Measurements from ENCODE around the gene MED25. TPM values are rescaled to one million over a fixed set of nuclear protein-coding genes. Genes with fewer than 3 reads are reported as not detected.

MED25 gene
- total and polyA plus RNA-seq, 2 experiments from 2014 or later, result 29.6 to 83.9 TPM

DNA sequence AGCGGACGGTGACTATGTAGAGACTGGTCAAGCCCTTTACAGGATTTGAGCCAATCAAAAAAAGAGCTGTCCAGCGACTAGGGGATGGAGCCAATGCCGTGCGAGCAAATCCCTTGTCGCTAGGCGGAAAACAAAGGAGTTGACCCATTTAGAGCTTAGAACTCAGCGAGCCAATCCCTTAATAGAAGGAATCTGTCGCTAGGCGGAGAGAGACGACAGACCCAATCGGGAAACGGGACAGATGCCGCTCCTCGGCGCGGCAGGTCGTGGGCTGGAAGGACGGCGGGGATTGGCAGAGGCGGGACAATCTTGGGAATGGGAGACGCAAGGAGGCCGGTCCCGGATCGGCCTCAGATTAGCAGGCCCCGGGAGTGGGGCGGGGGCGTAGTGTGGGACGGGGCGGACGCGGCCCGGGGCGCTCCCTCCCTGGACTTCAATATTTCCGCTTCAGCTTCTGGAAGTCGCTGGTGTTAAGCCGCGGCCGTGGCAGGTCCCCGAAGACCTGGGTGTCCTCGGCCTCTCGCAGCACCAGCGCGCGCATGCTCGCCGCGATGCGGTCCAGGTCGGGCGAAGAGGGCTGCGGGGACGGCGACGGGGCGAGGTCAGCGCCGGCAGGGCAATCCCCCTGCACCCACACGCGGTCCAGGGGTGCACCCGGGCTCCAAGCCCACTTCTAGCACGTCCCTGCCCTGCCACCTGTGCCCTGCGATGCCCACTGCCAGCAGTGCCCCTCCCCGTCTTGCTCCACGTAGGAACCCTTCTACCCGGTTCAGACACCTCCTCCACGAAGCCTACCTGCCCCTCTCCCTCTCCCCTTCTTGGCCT, 51.6 kb downstream of the MED25 start:
- H2AFZ ChIP-seq, result no peak overlapping the region

DNA sequence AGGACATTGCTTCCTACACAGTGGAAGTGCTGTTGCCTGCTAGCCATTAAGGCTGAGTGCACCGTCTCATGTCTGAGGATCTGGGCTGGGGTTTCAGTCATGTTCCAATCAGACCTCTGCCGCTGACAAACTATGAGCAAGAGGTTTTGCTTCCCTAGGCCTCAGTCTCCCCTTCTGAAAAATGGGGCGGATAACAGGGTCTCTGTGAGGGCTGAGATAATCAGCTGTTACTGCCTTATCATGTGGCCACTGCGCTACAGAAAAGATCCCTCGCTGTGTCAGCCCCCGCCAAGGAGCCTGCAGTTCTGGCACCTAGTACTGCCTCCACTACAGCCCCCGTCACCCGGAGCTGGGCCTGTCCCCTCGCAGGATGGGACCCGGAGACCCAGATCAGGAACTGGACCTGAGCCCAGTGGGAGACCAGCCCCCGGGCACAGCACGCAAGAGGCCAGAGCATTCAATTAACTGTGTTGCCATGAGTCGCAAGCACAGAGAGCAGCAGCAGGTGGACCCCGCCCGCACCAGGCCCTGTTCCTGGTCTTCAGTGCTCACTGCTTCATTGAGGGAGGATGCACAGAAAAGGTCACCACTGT, 52.3 kb downstream of the MED25 start:
- H3K4me1 ChIP-seq (ENCODE audit: insufficient read depth), result peaks cover 26% of the 10 kb centered on the region
- H2AFZ ChIP-seq, result no peak overlapping the region
- peak overlapping the region; percentile 75 for H3K4me2 ChIP-seq
- H3K27ac ChIP-seq, result peak overlapping the region; percentile 78
- H3K9me2 ChIP-seq (replicated peaks; ENCODE audit: insufficient read depth), result no peaks in the 10 kb centered on the region
- H3K4me3 ChIP-seq, result no peak overlapping the region
- no peaks in the 10 kb centered on the region for H3K9me3 ChIP-seq (ENCODE audit: low read depth)
- no peak for TF ChIP-seq EZH2phosphoT487 (IDR thresholded peaks at IDR 0.05; ENCODE audit: low read depth, severe bottlenecking, unreplicated experiment)
- TF ChIP-seq EZH2 (IDR thresholded peaks at IDR 0.05; ENCODE audit: borderline replicate concordance), result no peak
- TF ChIP-seq, protein P1, sequence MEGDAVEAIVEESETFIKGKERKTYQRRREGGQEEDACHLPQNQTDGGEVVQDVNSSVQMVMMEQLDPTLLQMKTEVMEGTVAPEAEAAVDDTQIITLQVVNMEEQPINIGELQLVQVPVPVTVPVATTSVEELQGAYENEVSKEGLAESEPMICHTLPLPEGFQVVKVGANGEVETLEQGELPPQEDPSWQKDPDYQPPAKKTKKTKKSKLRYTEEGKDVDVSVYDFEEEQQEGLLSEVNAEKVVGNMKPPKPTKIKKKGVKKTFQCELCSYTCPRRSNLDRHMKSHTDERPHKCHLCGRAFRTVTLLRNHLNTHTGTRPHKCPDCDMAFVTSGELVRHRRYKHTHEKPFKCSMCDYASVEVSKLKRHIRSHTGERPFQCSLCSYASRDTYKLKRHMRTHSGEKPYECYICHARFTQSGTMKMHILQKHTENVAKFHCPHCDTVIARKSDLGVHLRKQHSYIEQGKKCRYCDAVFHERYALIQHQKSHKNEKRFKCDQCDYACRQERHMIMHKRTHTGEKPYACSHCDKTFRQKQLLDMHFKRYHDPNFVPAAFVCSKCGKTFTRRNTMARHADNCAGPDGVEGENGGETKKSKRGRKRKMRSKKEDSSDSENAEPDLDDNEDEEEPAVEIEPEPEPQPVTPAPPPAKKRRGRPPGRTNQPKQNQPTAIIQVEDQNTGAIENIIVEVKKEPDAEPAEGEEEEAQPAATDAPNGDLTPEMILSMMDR (IDR thresholded peaks at IDR 0.05; ENCODE audit: poor library complexity), result no peak
- DNase-seq (ENCODE audit: low spot score), result no peak
- H3K79me2 ChIP-seq, result peaks cover 38% of the 10 kb centered on the region
- WGBS (ENCODE audit: low lambda C conversion rate, missing lambda C conversion rate), result 89% methylated on average over 15 of the region's 15 CpGs
- H4K20me1 ChIP-seq (ENCODE audit: insufficient read depth, poor library complexity, severe bottlenecking), result no peaks in the 10 kb centered on the region
- H3K27me3 ChIP-seq, result no peaks in the 10 kb centered on the region
- H3K36me3 ChIP-seq (replicated peaks; ENCODE audit: insufficient read depth, low read depth), result no peaks in the 10 kb centered on the region

More for the DNA sequence above, 51.6 kb downstream of the MED25 start:
- Histone ChIP-seq H3K36me3 (replicated peaks; ENCODE audit: insufficient read depth, low read depth) (no peaks in the 10 kb centered on the region), H3K27me3 (no peaks in the 10 kb centered on the region), H3K4me1 (ENCODE audit: insufficient read depth) (peaks cover 26% of the 10 kb centered on the region), H3K9me2 (replicated peaks; ENCODE audit: insufficient read depth) (no peaks in the 10 kb centered on the region), H3K27ac (peak overlapping the region; percentile 78), H3K79me2 (peaks cover 36% of the 10 kb centered on the region), H3K4me2 (peak overlapping the region; percentile 75), H4K20me1 (ENCODE audit: insufficient read depth, poor library complexity, severe bottlenecking) (peaks cover under 1% of the 10 kb centered on the region), H3K9me3 (ENCODE audit: low read depth) (no peaks in the 10 kb centered on the region), H3K4me3 (no peak overlapping the region)
- TF ChIP-seq EZH2phosphoT487 (IDR thresholded peaks at IDR 0.05; ENCODE audit: low read depth, severe bottlenecking, unreplicated experiment), result no peak
- TF ChIP-seq, protein P1 (IDR thresholded peaks at IDR 0.05; ENCODE audit: poor library complexity), result no peak
- TF ChIP-seq EZH2 (IDR thresholded peaks at IDR 0.05; ENCODE audit: borderline replicate concordance), result no peak
- peak; percentile 98 for DNase-seq (ENCODE audit: low spot score)
- 3% methylated on average over 57 of the region's 67 CpGs for WGBS (ENCODE audit: low lambda C conversion rate, missing lambda C conversion rate)

DNA sequence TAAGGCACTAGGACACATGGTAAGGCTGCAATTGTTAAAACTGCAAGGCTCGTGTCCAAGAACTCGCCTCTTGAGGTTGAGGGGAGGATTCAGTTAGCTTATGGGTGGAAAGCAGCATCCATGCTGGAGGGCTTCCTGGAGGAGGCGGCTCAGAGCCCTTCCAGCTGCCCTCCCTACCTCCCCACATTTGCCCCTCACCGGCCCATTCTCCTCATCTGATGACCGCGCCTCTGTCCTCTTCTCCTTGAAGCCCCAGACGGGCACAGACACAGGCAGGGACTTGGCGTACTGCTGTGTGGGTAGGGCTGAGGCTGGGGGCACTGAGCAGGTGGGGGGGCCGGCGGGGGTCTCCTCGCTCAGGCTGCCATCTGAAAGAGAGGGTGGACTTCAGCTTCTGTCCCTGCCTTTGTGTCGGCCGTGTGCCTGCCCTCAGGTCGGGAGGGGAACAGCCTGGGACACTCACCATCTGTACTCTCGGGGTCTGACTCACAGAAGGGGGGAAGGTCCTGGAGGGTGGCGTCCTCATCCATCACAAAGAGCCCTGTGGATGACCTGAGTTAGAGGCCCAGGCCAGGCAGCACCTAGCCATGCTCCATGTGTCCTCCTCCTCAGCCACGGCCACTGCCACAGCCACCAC, 53.4 kb downstream of the MED25 start:
- Histone ChIP-seq H3K79me2 (peaks cover 36% of the 10 kb centered on the region), H4K20me1 (ENCODE audit: insufficient read depth, poor library complexity, severe bottlenecking) (no peaks in the 10 kb centered on the region), H3K9me2 (replicated peaks; ENCODE audit: insufficient read depth) (no peaks in the 10 kb centered on the region), H2AFZ (no peak overlapping the region), H3K4me1 (ENCODE audit: insufficient read depth) (peaks cover 21% of the 10 kb centered on the region), H3K9me3 (ENCODE audit: low read depth) (no peaks in the 10 kb centered on the region), H3K4me3 (no peak overlapping the region), H3K27me3 (no peaks in the 10 kb centered on the region), H3K36me3 (replicated peaks; ENCODE audit: insufficient read depth, low read depth) (no peaks in the 10 kb centered on the region), H3K27ac (no peak overlapping the region), H3K4me2 (no peak overlapping the region)
- DNase-seq (ENCODE audit: low spot score), result no peak
- TF ChIP-seq EZH2phosphoT487 (IDR thresholded peaks at IDR 0.05; ENCODE audit: low read depth, severe bottlenecking, unreplicated experiment), result no peak
- TF ChIP-seq EZH2 (IDR thresholded peaks at IDR 0.05; ENCODE audit: borderline replicate concordance), result no peak
- TF ChIP-seq, protein P1 (IDR thresholded peaks at IDR 0.05; ENCODE audit: poor library complexity), result no peak
- 97% methylated on average over 12 of the region's 17 CpGs for WGBS (ENCODE audit: low lambda C conversion rate, missing lambda C conversion rate)

Measured in hepatocyte (in vitro differentiated cells).